Embryonic facial prominence (tissue), 1 donor: ENCODE data around the gene PRR36.

Experiments
- DNase-seq: peaks from one replicate; pipeline ENCODE4 v3.0.0-alpha.2; 2016; ENCODE audit errors: extremely low spot score

The PRR36 gene

DNA sequence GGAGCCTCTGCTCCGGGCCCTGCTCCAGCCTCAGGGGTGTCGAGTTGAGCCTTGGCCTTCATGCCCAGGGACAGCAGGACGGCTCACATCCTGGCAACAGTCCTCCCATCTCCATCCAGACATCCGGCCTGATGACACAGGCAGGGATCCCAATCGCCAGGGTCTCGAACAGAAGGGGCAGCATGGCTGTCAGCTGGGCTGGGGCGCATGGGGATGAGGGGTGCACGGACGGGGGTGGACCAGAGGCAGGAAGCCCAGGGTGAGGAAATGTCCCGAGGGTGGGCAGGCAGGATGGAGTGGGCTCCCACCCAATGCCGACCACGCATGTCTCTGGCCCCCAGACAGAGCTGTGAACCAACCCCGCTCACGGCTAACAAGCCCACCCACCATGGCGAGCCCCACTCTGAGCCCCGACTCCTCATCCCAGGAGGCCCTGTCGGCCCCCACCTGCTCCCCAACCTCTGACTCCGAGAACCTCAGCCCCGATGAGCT lies 28.0 kb downstream of the PRR36 start:
- no peak for DNase-seq

DNA sequence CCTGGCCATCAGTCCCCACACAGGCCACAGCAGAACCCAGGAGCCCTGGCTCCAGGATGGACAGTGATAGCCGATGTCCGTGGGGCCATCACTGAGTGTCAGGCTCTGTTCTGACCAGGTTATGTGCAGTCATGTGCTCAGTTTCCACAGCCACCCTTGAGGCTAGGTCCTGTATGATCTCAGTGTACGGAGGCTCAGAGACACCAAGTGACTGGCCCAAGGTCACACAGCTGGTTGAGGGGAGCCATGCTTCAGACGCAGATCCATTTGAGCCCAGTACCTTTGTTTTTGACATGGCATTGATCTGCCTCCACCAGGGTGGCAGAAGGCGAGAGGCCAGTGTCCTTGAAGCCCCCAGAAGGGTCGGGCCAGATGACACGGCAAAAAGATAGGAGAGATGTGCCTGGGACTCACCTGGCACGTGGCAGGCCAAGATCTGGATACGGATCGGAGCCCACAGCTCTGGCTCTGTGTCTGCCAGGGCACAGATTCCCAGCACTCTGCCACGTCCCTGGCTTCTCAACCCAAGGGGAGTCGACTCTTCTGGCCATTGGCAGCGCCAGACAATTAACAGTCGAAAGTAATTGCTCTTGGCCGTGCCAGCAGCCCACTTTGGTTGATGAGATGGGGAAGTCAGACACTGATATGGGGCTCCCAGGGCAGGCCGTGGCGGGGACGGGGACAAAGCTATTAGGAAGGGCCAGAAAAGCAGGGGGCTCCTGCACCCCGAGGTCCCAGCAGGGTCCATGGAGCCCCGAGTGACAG lies 28.6 kb downstream of the PRR36 start:
- DNase-seq = no peak

- DNase-seq = no peak
Measured at GRCh38 chr19:7844951-7845350, 29.2 kb downstream of the PRR36 start.

DNA sequence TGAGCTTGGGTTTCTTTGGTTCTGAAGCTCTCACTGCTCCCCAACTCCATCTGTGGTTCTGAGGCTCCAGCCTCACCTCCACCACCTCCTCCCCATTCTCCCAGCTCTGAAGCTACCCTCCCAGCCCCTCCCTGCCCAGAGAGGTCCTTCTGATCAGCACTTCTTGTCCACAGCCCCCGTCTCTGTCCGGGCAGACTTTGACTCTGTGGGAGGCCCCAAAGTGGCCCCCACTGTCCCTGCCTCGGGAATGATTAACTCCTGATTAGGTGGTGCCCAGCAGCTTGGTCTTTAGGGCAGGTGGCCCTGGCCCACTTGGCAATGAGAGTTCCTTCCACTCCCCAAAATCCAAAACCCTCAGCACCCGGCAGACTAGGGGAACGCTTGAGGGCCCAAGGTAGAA lies 29.8 kb downstream of the PRR36 start:
- DNase-seq = no peak

DNA sequence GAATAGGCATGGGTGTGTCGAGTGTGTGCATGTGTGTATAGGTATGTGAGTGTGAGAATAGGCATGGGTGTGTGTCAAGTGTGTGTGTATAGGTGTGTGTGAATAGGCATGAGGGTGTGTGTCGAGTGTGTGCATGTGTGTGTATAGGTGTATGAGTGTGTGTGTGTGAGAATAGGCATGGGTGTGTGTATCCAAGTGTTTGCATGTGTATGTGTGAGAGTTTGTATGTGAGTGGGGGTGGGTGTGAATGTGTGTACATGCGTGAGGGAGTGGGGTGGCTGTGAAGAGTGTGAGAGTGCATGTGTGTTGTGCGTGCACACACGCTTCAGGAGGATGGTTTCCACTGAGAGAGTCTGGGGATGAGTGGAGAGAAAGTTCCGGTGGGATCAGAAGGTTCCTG lies 30.7 kb downstream of the PRR36 start:
- DNase-seq = no peak

GRCh38 chr19:7842661-7843294 lies 31.4 kb downstream of the PRR36 start:
- no peak for DNase-seq

DNA sequence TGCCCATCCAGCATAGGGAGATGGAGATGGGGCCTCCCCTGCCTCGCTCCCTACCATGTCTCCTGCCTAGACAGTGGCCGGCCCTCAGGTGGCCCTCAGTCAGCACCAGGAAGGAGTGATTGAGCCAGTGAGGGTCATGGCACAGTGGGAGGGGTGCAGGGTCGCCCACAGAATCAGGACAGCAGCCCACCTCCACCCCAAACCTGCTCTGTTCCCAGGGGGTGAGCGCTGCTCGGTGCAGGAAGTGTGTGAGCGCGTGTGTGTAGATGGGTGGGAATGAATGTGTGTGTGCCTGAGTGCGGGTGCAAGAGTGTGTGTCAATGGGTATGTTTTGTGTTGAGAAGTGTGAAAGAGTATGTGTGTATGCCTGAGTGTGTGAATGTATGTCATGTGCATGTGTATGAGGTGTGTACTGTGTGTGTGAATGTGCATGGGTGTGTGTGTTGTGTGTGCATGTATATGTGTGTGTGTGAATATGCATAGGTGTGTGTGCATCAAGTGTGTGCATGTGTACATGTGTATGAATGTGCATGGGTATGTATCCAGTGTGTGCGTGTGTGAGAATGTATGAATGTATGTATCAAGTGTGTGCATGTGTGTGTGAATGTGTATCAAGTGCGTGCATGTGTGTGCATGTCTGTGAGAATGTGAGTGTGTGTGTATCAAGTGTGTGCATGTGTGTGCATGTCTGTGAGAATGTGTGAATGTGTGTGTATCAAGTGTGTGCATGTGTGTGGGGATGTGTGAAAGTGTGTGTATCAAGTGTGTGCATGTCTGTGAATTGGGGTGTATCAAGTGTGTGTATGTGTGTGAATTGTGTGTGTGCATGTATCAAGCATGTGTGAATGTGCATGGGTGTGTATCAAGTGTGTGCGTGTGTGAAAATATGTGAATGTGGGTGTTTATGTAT lies 32.2 kb downstream of the PRR36 start:
- DNase-seq = no peak

DNA sequence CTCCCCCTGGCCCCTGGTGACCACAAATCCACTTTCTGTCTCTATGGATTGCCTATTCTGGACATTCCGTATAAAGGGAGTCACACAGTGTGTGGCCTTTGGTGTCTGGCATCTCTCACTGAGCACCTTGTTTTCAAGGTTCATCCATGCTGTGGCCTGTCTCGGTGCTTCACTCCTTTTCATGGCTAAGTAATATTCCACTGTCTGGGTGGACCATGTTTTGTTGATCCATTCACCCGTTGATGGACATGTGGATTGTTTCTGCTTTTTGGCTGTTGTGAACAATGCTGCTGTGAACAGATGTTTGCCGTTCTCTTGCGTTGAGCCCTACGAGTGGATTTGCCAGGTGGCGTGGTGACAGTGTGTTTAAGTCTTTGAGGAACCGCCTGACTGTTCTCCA lies 33.6 kb downstream of the PRR36 start:
- DNase-seq = no peak

GRCh38 chr19:7839476-7839875 lies 34.7 kb downstream of the PRR36 start:
- DNase-seq = no peak

DNA sequence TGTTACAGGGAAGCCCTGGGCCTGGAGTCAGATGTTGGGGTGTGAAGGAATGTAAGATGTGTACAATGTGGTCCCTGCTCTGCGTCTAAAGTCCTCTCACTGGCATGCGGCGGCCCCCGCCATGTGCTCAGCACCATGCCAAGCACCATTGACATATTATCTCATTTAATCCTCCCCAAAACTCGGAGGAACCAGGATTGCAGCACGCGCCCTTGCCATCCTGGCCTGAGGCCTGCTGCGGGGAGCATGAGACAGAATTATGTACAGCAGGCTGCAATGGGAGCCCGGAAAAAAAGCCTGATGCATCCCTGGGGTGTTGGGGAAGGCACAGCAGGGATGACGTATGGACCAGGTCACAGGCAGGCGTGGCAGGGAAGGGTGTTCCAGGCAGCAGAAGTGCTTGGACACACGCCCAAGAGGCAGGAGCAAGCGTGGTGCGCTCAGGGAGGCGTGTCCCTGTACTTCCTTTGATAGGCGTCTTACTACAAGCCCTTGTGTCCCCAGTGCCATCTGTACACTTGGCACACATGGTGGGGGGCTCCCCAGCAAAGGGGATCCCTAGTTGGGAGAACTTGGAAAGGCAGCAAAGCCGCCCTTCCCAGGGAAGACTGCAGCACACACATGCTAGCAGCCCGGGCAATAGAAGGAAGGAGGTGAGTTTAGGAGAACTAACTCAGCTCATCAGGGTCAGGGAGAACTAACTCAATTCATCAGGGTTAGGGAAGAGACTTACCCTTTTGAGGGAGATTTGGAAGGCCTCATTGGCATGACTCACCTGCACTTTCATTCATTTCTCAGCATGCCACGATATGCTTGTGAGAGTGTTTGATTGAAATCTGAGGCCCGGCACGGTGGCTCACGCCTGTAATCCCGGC lies 40.7 kb downstream of the PRR36 start:
- DNase-seq = no peak

GRCh38 chr19:7832781-7833180 lies 41.4 kb downstream of the PRR36 start:
- DNase-seq = no peak

DNA sequence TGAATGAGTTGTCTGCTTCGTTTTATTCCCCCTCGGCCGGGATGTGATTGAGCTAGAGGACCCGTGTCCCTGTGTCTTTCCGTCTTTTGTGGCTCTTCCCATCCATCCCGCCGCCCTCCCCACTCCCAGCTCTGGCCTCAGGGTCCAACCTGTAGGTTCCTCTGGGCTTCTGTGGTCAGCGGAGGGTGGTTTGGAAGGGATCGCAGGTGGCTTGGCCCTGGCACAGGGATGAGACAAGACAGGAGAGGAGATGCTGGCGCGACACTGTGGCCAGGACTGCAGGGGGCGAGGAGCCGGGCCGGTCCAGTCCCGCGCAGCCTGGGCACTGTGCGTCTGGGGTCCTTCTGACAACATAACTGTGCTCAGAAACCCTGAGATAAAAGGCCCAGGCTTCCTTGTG lies 42.2 kb downstream of the PRR36 start:
- DNase-seq = no peak

- DNase-seq = no peak
Measured at GRCh38 chr19:7831452-7831851, 42.7 kb downstream of the PRR36 start.

- DNase-seq = no peak
Measured at GRCh38 chr19:7830823-7831222, 43.4 kb downstream of the PRR36 start.

GRCh38 chr19:7830272-7830771 lies 43.9 kb downstream of the PRR36 start:
- DNase-seq = no peak

GRCh38 chr19:7829561-7830271 lies 44.5 kb downstream of the PRR36 start, which contains the start of gene EVI5L:
Gene EVI5L, plus strand, starts transcription at chr19:7830218. Its CDS starts 16,325 bp downstream, at chr19:7846543.
- DNase-seq = peak; percentile 100

DNA sequence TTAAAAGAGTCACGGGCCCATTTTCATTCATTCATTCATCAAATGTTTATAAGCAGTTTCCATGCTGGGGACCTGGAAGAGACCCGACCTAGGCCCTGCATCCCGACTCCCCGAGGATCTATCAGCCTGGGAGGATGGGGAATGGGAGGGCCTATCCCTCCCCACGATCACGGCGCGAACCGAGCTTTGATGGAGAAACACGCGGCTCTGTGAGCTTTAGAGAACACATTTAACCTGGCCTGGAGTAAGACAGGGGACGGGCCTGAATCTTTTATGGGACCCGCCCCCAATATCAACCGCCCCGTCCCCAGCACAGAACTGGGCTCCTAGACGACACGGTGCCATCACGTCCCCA lies 45.0 kb downstream of the PRR36 start:
- DNase-seq = no peak

DNA sequence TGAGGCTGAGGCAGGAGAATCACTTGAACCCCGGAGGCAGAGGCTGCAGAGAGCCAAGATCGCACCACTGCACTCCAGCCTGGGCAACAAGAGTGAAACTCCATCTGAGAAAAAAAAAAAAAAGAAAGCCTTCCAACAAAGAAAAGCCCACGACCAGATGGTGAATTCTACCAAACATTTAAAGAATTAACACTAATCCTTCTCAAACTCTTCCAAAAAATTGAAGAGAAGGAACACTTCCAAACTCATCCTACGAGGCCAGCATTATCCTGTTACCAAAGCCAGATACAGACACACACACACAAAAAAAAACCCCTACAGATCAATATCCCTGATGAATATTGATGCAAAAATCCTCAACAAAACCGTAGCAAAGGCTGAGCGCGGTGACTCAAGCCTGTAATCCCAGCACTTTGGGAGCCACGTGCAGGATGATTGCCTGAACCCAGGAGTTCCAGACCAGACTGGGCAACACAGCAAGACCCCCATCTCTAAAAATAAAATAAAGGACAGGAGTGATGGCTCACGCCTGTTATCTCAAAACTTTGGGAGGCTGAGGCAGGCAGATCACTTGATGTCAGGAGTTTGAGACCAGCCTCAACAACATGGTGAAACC lies 50.4 kb downstream of the PRR36 start:
- DNase-seq = no peak

GRCh38 chr19:7822910-7823515 lies 51.2 kb downstream of the PRR36 start:
- DNase-seq = no peak

- no peak for DNase-seq
Measured at GRCh38 chr19:7820588-7820987, 53.6 kb downstream of the PRR36 start.
